ENCODE measurements around the gene DMD.

The DMD gene

DNA sequence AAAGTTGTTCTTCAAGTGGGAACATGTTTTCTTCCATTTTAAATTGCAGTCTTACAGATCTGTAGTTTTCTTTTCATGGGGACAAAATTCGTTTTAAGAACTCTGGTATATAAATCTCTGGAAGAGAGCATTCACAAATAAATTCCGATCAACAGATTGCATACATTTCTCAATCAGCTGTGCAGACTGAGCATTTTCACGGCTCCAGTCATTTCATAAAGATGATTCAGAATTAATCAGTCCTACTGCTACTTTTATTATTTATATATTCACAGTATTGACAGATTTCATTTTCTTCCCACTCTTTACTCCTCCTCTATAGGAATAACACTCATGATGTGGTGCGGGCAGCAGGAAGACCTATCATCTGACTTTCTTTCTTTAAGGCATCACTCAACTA, 1604.6 kb downstream of the DMD start:
- no peak for DNase-seq (ENCODE audit: low spot score)
- TF ChIP-seq, protein P1, sequence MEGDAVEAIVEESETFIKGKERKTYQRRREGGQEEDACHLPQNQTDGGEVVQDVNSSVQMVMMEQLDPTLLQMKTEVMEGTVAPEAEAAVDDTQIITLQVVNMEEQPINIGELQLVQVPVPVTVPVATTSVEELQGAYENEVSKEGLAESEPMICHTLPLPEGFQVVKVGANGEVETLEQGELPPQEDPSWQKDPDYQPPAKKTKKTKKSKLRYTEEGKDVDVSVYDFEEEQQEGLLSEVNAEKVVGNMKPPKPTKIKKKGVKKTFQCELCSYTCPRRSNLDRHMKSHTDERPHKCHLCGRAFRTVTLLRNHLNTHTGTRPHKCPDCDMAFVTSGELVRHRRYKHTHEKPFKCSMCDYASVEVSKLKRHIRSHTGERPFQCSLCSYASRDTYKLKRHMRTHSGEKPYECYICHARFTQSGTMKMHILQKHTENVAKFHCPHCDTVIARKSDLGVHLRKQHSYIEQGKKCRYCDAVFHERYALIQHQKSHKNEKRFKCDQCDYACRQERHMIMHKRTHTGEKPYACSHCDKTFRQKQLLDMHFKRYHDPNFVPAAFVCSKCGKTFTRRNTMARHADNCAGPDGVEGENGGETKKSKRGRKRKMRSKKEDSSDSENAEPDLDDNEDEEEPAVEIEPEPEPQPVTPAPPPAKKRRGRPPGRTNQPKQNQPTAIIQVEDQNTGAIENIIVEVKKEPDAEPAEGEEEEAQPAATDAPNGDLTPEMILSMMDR (IDR thresholded peaks at IDR 0.05; ENCODE audit: borderline replicate concordance, control extremely low read depth, extremely low read depth, insufficient read depth, missing control alignments) = no peak
- in situ Hi-C loops (cut with MboI; ENCODE audit: low sequenced_read_pairs, unreplicated experiment) = no loop called here

DNA sequence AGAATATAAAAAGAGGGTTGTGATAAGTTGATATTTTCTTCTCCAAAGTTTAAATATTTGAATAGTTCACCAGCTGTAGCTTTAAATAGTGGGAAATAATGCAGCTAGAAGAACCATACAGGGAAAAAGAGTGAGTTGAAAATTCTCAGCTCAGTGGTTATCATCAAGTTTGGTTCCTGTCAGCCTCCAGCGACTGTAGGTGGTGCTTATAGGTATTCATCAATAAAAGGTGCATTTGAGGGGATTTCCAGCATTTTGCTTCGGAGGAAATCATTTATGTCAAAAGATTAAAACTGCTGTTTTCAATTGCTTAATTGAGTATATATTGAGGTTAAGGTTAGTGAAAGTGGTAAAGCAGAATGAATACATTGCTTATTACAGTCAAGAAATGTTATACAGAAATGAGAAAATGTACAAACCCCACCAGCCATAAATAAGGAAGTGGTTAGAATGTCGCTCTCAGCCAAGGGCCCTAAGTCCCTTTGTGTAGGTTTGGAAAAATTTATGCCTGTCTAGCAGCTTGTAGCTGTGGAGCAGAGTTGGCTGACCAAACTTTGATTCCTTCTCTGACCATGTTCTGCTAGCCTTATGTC, 1606.6 kb downstream of the DMD start:
- TF ChIP-seq, protein P1 (IDR thresholded peaks at IDR 0.05; ENCODE audit: borderline replicate concordance, control extremely low read depth, extremely low read depth, insufficient read depth, missing control alignments) = no peak
- DNase-seq (ENCODE audit: low spot score) = no peak
- in situ Hi-C loops (cut with MboI; ENCODE audit: low sequenced_read_pairs, unreplicated experiment) = no loop called here

DNA sequence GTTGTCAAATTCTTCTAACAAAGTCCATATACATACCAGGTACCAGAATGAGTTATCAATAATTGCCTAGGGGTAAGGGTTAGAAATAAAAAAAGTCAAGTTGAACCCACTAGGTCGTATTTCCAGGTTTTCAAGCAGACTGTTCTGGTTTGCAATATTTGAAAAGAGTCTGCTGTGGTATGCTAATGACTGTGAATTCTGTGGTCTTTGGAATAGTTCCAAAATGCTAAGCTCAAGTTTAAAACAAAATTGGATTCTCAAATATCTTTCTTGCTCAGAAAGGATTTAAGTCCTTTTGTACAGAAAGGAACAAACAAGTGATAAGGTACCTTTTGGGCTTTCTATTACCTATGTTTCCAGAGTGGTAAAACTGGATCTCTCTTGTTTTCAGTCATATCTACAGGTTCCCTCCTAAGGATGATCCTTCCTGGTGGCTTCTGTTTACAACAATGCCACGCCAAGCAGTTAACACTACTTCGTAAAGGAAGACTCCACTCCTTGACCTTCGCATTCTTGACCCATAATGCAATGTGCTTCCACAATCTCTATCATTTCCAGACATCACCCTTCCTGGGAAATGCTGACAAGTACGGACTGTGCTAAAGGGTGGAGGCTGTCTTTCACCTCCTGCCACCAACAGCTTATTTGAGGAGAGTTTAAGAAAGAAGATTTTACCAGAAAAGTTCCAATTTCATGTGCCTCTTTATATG, 1607.8 kb downstream of the DMD start:
- in situ Hi-C loops (cut with MboI; ENCODE audit: low sequenced_read_pairs, unreplicated experiment) = no loop called here
- TF ChIP-seq, protein P1 (IDR thresholded peaks at IDR 0.05; ENCODE audit: borderline replicate concordance, control extremely low read depth, extremely low read depth, insufficient read depth, missing control alignments) = no peak
- no peak for DNase-seq (ENCODE audit: low spot score)

DNA sequence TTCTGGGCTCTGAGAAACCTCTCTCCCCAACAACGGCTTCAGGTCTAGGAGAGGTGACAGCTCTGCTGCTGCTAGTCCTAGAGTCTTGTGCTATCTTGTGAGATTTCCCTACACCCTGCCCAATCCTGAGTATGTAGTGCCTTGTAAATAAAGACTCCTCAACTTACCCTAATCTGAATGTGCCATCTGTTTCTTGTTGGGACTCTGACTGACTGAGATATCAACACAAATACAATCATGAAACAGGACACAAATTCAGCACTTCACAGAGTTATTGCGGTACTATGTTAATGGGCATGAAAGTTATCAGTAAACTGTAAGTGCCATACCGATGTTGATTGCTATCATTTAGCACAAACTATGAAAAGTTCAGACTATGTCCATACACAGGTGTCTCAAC, 1610.5 kb downstream of the DMD start:
- DNase-seq (ENCODE audit: low spot score) = no peak
- in situ Hi-C loops (cut with MboI; ENCODE audit: low sequenced_read_pairs, unreplicated experiment) = no loop called here
- TF ChIP-seq, protein P1 (IDR thresholded peaks at IDR 0.05; ENCODE audit: borderline replicate concordance, control extremely low read depth, extremely low read depth, insufficient read depth, missing control alignments) = no peak

DNA sequence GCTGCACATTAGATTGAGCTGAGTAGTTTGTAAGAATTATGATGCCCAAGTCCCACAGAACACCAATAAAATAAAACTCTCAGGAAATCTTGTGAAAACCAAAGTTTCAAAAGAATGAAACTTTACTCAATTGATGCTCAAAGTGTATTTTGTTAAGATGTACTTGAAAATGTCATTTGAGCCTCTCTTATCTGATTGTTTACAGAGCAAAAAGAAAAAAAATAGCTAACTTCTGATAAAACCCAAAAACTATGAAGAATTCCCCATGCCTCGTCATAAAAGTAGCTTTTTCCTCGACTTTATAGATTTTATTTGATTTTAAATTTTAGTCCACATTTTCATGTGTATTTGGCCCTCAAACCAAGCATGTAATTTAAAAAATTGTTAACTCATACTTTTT, 1618.0 kb downstream of the DMD start:
- no peak for DNase-seq (ENCODE audit: low spot score)
- TF ChIP-seq, protein P1 (IDR thresholded peaks at IDR 0.05; ENCODE audit: borderline replicate concordance, control extremely low read depth, extremely low read depth, insufficient read depth, missing control alignments) = no peak
- in situ Hi-C loops (cut with MboI; ENCODE audit: low sequenced_read_pairs, unreplicated experiment) = loop anchor here (25.0 kb wide), 1 partner anchor 94 kb away; no protein-coding TSS in a partner anchor

DNA sequence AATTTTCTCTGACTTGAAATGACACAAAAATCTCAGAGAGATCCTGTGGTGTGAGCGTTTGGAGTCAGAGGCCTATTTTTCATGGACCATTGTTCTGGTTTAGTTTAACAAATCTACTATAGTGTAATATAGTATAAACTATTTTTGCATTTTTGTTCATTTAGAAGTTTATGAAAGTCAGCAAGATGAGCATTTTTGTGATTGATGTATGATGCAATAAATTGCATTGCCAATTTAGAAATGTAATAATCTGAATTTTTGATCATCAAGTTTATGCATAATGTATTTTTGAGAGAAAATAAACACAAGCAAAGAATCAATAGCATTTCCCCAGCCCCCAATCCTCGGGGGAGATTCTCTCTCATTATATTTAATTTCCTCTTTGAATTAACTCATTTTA, 1620.0 kb downstream of the DMD start:
- DNase-seq (ENCODE audit: low spot score) = no peak
- TF ChIP-seq, protein P1 (IDR thresholded peaks at IDR 0.05; ENCODE audit: borderline replicate concordance, control extremely low read depth, extremely low read depth, insufficient read depth, missing control alignments) = no peak
- in situ Hi-C loops (cut with MboI; ENCODE audit: low sequenced_read_pairs, unreplicated experiment) = loop anchor here (25.0 kb wide), 1 partner anchor 96 kb away; no protein-coding TSS in a partner anchor

All from GM13976 (cell line).